ENCODE results near the gene JAKMIP3. TPM values are rescaled to one million over a fixed set of nuclear protein-coding genes. Genes with fewer than 3 reads are reported as not detected.

JAKMIP3 gene
- total RNA-seq, 2 experiments from 2014 or later = 0.28 to 0.36 TPM

- no peak overlapping the region for H3K27ac Mint-ChIP-seq
- H3K27ac ChIP-seq (ENCODE audit: low read depth in 1 of 2, low read length in 2 of 2) = no peak overlapping the region
- no peaks in the 10 kb centered on the region for H3K4me1 Mint-ChIP-seq (ENCODE audit: low read depth)
- DNase-seq (no peak), ATAC-seq (ENCODE audit: poor library complexity) (no peak)
- ChIA-PET POLR2A (no interaction called here), CTCF (no interaction called here)
- H3K9me3 ChIP-seq (ENCODE audit: control insufficient read depth in 1 of 2, insufficient read depth in 1 of 2, low read length in 2 of 2) = peaks cover 0 to 5% of the 10 kb centered on the region in 2 experiments
- H3K27me3 ChIP-seq (ENCODE audit: control insufficient read depth in 1 of 2, insufficient read depth in 2 of 2, low read length in 2 of 2) = no peaks in the 10 kb centered on the region
- no peaks in the 10 kb centered on the region for H3K4me1 ChIP-seq (ENCODE audit: insufficient read depth, low read length)
- intact Hi-C loops (cut with DNase I, micrococcal nuclease) = no loop called here
- H3K36me3 Mint-ChIP-seq (ENCODE audit: low read depth) = no peaks in the 10 kb centered on the region
- no peaks in the 10 kb centered on the region for H3K27me3 Mint-ChIP-seq
- H3K4me3 ChIP-seq (ENCODE audit: low read length) = no peak overlapping the region
- TF ChIP-seq CTCF (IDR thresholded peaks at IDR 0.05) = no peak
- H3K9me3 Mint-ChIP-seq = no peaks in the 10 kb centered on the region
- no peak overlapping the region for H3K4me3 Mint-ChIP-seq
- H3K36me3 ChIP-seq (ENCODE audit: insufficient read depth, low read length) = no peaks in the 10 kb centered on the region
These were observed 46.9 kb downstream of the JAKMIP3 start for GRCh38 chr10:132112611-132113010.

DNA sequence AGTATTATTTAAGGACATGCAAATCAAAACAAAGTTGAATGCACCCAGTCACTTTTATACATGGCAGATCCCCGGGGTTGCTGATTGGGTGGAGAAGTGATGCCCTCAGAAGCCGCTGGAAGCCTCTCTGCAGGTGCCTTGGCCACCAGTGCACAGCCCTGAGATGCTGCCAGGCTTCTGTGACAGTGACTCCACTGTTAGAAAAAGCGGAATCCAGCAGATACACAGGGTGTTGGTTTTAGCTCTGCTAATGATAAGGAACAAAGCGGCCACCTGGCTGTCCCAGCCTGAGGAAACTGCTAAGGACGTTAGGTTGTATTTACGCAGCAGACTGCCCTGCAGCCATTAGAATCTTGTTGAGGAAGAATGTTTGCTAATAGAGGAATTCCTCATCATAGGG is 47.5 kb downstream of the JAKMIP3 start:
- H3K4me3 Mint-ChIP-seq = no peak overlapping the region
- H3K27ac Mint-ChIP-seq = no peak overlapping the region
- ChIA-PET CTCF (no interaction called here), POLR2A (no interaction called here)
- no peak for DNase-seq
- intact Hi-C loops (cut with DNase I, micrococcal nuclease) = no loop called here
- H3K4me1 Mint-ChIP-seq (ENCODE audit: low read depth) = no peaks in the 10 kb centered on the region
- no peak for TF ChIP-seq CTCF (IDR thresholded peaks at IDR 0.05)
- no peak for ATAC-seq (ENCODE audit: poor library complexity)
- Histone ChIP-seq H3K36me3 (ENCODE audit: insufficient read depth, low read length) (no peaks in the 10 kb centered on the region), H3K4me1 (ENCODE audit: insufficient read depth, low read length) (no peaks in the 10 kb centered on the region), H3K4me3 (ENCODE audit: low read length) (no peak overlapping the region), H3K9me3 (ENCODE audit: control insufficient read depth in 1 of 2, insufficient read depth in 1 of 2, low read length in 2 of 2) (peaks cover 0 to 5% of the 10 kb centered on the region in 2 experiments), H3K27me3 (ENCODE audit: control insufficient read depth in 1 of 2, insufficient read depth in 2 of 2, low read length in 2 of 2) (no peaks in the 10 kb centered on the region), H3K27ac (ENCODE audit: low read depth in 1 of 2, low read length in 2 of 2) (no peak overlapping the region)
- H3K27me3 Mint-ChIP-seq = no peaks in the 10 kb centered on the region
- no peaks in the 10 kb centered on the region for H3K36me3 Mint-ChIP-seq (ENCODE audit: low read depth)
- H3K9me3 Mint-ChIP-seq = no peaks in the 10 kb centered on the region

DNA sequence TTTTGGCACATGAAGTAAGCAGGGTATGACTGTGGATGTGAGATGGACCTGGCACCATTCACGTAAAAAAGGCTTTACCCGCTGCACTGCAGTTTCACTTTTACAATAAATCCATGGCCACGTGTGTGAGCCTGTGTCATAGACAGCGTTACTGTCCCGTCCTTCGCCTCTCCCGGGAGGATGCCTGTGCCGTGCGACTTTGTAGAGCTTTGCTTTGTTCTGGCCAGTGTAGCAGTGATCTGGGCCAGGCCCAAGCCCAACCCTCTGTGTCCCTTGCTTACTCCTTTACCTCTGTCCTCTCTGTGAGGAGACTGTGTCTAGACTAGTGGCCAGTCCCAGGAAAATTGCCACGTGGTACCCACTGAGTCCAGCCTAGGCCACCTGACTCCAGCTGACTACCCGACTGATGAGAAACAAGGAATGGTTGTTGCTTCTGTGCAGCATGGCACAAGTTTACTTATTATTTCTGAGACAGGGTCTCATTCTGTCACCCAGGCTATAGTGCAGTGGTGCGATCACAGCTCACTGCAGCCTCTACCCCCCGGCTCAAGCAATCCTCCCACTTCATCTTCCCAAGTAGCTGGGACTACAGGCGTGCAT is 48.1 kb downstream of the JAKMIP3 start:
- no peak overlapping the region for H3K27ac Mint-ChIP-seq
- DNase-seq = peak in 1 of 14 experiments; percentile 2
- H3K4me3 Mint-ChIP-seq = no peak overlapping the region
- no peaks in the 10 kb centered on the region for H3K27me3 Mint-ChIP-seq
- intact Hi-C loops (cut with DNase I, micrococcal nuclease) = no loop called here
- H3K4me1 Mint-ChIP-seq (ENCODE audit: low read depth) = no peaks in the 10 kb centered on the region
- no peaks in the 10 kb centered on the region for H3K27me3 ChIP-seq (ENCODE audit: control insufficient read depth in 1 of 2, insufficient read depth in 2 of 2, low read length in 2 of 2)
- ChIA-PET POLR2A (no interaction called here), CTCF (no interaction called here)
- H3K36me3 Mint-ChIP-seq (ENCODE audit: low read depth) = no peaks in the 10 kb centered on the region
- no peak for ATAC-seq (ENCODE audit: poor library complexity)
- H3K27ac ChIP-seq (ENCODE audit: low read depth in 1 of 2, low read length in 2 of 2) = no peak overlapping the region
- no peak for TF ChIP-seq CTCF (IDR thresholded peaks at IDR 0.05)
- H3K4me3 ChIP-seq (ENCODE audit: low read length) = no peak overlapping the region
- H3K9me3 Mint-ChIP-seq = no peaks in the 10 kb centered on the region
- H3K9me3 ChIP-seq (ENCODE audit: control insufficient read depth in 1 of 2, insufficient read depth in 1 of 2, low read length in 2 of 2) = peaks cover 0 to 5% of the 10 kb centered on the region in 2 experiments
- no peaks in the 10 kb centered on the region for H3K4me1 ChIP-seq (ENCODE audit: insufficient read depth, low read length)
- H3K36me3 ChIP-seq (ENCODE audit: insufficient read depth, low read length) = no peaks in the 10 kb centered on the region
